ENCODE data around the gene STMN3.

The STMN3 gene

DNA sequence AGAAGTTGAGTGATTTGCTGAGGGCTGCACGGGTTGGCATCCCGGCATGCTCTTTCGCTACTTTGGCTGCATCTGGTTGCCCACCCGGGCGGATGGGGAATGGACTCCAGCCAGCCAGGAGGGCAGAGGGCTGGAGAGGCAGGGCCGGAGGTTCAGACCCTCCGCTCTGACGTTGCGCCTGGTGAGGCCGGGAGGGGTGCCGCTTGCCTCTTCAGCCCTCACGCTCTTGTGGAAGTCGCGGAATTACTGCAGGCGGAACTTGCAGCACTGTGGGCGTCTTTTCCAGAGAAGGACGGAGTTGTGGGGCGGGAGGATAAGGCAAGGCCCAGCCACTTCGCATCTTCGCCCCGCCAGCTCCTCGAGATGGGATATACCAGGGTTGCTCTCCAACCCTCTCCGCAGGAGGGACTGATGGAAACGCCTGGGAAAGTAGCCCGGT is 5.5 kb upstream of the STMN3 start:
- peak overlapping the region; percentile 67; the same call in 1 of the 2 replicates for H3K9ac ChIP-seq
- H3K36me3 ChIP-seq (ENCODE audit: insufficient read depth) = no peaks in the 10 kb centered on the region
- no peaks in the 10 kb centered on the region for H4K20me1 ChIP-seq (ENCODE audit: insufficient read depth)
- TF ChIP-seq, protein P1, sequence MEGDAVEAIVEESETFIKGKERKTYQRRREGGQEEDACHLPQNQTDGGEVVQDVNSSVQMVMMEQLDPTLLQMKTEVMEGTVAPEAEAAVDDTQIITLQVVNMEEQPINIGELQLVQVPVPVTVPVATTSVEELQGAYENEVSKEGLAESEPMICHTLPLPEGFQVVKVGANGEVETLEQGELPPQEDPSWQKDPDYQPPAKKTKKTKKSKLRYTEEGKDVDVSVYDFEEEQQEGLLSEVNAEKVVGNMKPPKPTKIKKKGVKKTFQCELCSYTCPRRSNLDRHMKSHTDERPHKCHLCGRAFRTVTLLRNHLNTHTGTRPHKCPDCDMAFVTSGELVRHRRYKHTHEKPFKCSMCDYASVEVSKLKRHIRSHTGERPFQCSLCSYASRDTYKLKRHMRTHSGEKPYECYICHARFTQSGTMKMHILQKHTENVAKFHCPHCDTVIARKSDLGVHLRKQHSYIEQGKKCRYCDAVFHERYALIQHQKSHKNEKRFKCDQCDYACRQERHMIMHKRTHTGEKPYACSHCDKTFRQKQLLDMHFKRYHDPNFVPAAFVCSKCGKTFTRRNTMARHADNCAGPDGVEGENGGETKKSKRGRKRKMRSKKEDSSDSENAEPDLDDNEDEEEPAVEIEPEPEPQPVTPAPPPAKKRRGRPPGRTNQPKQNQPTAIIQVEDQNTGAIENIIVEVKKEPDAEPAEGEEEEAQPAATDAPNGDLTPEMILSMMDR (conservative IDR thresholded peaks at IDR 0.05; ENCODE audit: low read depth, low read length) = no peak
- no peak overlapping the region for H3K27ac ChIP-seq
- H3K79me2 ChIP-seq (ENCODE audit: insufficient read depth, low read depth) = no peaks in the 10 kb centered on the region; the same call in 1 of the 2 replicates
- peak overlapping the region; percentile 85 for H2AFZ ChIP-seq (ENCODE audit: low read depth)
- peak overlapping the region; percentile 91 for H3K4me2 ChIP-seq
- no peaks in the 10 kb centered on the region for H3K4me1 ChIP-seq (ENCODE audit: low read depth, poor library complexity, severe bottlenecking)
- peaks cover 22% of the 10 kb centered on the region for H3K27me3 ChIP-seq (ENCODE audit: insufficient read depth, low read depth)
- H3K4me3 ChIP-seq (IDR thresholded peaks at IDR 0.05; ENCODE audit: insufficient read depth, low read depth, low read length) = no peak overlapping the region

DNA sequence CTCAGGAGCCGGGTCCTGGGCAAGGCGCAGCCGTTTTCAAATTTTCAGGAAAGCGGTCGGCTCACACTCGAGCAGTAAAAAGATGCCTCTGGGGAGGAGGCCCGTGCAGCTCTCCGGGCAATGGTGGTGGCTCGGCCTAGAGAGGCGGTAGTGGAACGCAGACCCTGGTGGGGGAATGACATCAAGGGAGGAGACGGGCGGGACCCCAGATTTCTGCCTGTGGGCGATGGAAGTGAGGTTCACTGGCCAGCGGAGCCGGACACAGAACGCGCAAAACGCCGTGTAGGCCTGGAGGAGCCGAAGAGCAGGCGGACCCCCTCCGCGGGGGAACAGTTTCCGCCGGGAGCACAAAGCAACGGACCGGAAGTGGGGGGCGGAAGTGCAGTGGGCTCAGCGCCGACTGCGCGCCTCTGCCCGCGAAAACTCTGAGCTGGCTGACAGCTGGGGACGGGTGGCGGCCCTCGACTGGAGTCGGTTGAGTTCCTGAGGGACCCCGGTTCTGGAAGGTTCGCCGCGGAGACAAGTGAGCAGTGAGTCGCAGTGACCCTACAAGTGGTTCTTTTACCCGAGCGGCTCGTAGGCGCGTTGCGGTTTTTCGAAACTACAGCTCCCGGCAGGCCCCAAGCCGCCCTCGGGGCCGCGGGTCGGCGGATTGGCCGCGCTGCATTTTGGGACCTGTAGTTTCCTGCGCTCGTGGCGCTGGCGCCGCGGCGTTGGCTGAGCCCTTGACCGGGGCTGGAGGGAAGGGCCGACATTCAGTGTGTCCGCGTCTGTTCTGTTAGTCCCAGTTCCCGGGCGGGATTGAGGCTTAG is 4.9 kb upstream of the STMN3 start, which contains the start of gene RTEL1:
TSS of gene RTEL1 (plus strand) at position 376 of the 812 bp plus-strand sequence. CDS start 1,091 bp downstream, outside the sequence.
- Histone ChIP-seq H2AFZ (ENCODE audit: low read depth) (peak within 1 kb of the TSS; percentile 85), H3K79me2 (ENCODE audit: insufficient read depth, low read depth) (no peaks in the 10 kb centered on the region; the same call in 1 of the 2 replicates), H3K9ac (peak within 1 kb of the TSS; percentile 67; the same call in 1 of the 2 replicates), H4K20me1 (ENCODE audit: insufficient read depth) (no peaks in the 10 kb centered on the region), H3K4me2 (peak within 1 kb of the TSS; percentile 91), H3K27me3 (ENCODE audit: insufficient read depth, low read depth) (peaks cover 26% of the 10 kb centered on the region), H3K4me3 (IDR thresholded peaks at IDR 0.05; ENCODE audit: insufficient read depth, low read depth, low read length) (no peak within 1 kb of the TSS), H3K4me1 (ENCODE audit: low read depth, poor library complexity, severe bottlenecking) (no peaks in the 10 kb centered on the region), H3K36me3 (ENCODE audit: insufficient read depth) (no peaks in the 10 kb centered on the region), H3K27ac (peak within 1 kb of the TSS; percentile 39; the same call in 1 of the 2 replicates)
- TF ChIP-seq, protein P1 (conservative IDR thresholded peaks at IDR 0.05; ENCODE audit: low read depth, low read length) = no peak

DNA sequence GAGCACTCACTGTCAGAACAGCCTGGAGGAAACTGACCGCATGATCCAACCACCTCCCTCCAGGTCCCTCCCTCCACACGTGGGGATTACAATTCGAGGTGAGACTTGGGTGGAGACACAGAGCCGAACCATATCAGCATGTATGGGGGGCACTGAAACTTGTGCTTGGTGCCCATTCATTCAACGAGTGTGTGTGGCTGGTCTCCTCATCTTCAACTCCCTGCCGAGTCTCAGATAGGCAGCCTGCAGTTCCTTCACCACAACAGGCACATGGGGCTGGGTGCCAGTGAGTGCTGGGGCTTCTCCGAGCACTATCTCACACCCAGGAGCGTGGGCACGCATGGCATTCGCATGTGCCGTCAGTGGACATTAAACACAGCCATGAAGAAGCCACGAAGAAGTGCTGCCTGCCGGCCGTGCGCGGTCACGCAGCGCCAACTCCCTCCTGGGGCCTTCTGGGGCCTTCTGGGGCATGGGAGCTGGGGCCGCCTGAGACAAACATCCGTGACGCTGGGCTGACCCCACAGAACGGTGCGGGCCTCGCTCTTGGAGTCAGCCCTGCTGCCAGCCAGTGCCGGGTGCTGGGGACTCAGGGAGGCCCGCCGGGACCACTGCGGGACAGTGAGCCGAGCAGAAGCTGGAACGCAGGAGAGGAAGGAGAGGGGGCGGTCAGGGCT is 4.2 kb upstream of the STMN3 start:
- H3K27ac ChIP-seq = no peak overlapping the region
- H2AFZ ChIP-seq (ENCODE audit: low read depth) = peak overlapping the region; percentile 85
- peak overlapping the region; percentile 60; the same call in 1 of the 2 replicates for H3K4me2 ChIP-seq
- no peak overlapping the region for H3K9ac ChIP-seq
- H3K4me1 ChIP-seq (ENCODE audit: low read depth, poor library complexity, severe bottlenecking) = no peaks in the 10 kb centered on the region
- H3K4me3 ChIP-seq (IDR thresholded peaks at IDR 0.05; ENCODE audit: insufficient read depth, low read depth, low read length) = no peak overlapping the region
- TF ChIP-seq, protein P1 (conservative IDR thresholded peaks at IDR 0.05; ENCODE audit: low read depth, low read length) = no peak
- no peaks in the 10 kb centered on the region; the same call in 1 of the 2 replicates for H3K79me2 ChIP-seq (ENCODE audit: insufficient read depth, low read depth)
- H3K36me3 ChIP-seq (ENCODE audit: insufficient read depth) = no peaks in the 10 kb centered on the region
- H4K20me1 ChIP-seq (ENCODE audit: insufficient read depth) = no peaks in the 10 kb centered on the region
- peaks cover 31% of the 10 kb centered on the region for H3K27me3 ChIP-seq (ENCODE audit: insufficient read depth, low read depth)

DNA sequence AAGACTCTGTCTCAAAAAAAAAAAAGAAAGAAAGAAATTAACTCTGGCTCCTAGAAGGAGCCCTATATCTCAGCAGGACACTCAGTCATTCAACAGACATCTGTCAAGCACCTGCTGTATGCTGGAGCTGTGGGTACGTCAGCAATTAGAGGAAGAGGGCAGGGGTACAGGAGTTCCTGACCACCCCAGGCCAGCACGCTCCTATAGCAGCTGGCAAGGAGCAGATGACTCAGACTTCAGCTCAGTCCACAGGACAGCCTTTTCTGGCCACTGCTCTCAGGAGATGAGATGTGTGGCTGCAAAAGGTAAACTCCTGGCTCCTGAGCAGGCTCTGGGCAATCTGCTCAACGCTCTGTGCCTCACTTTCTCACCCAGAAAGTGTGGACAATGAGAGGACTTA is 3.2 kb upstream of the STMN3 start:
- Histone ChIP-seq H3K79me2 (ENCODE audit: insufficient read depth, low read depth) (no peaks in the 10 kb centered on the region; the same call in 1 of the 2 replicates), H3K9ac (no peak overlapping the region), H3K4me1 (ENCODE audit: low read depth, poor library complexity, severe bottlenecking) (no peaks in the 10 kb centered on the region), H3K4me2 (no peak overlapping the region), H4K20me1 (ENCODE audit: insufficient read depth) (no peaks in the 10 kb centered on the region), H2AFZ (ENCODE audit: low read depth) (no peak overlapping the region), H3K4me3 (IDR thresholded peaks at IDR 0.05; ENCODE audit: insufficient read depth, low read depth, low read length) (no peak overlapping the region), H3K27ac (no peak overlapping the region), H3K27me3 (ENCODE audit: insufficient read depth, low read depth) (peaks cover 41% of the 10 kb centered on the region), H3K36me3 (ENCODE audit: insufficient read depth) (no peaks in the 10 kb centered on the region)
- TF ChIP-seq, protein P1 (conservative IDR thresholded peaks at IDR 0.05; ENCODE audit: low read depth, low read length) = no peak
